Uterus (tissue), 4 donors: ENCODE results near the gene PDE8A. TPM values are rescaled to one million over a fixed set of nuclear protein-coding genes. Genes with fewer than 3 reads are reported as not detected.

Source experiments
- DNase-seq, 2 donors: peaks; one replicate each; pipeline ENCODE4 v3.0.0-alpha.2; 2019 to 2020
- H3K27ac ChIP-seq, 2 donors: fragments of 200-600 bp; sonication (generic); 1 replicate in 1 of 2; 2 replicates in 1 of 2; pipeline ENCODE4 v1.5.1; 2016 to 2018
- H3K27me3 ChIP-seq, 2 donors: fragments of 200-600 bp; sonication (generic); one replicate each; pipeline ENCODE4 v1.5.1; 2018 to 2019; ENCODE audit warnings: control low read depth in 1 of 2
- H3K36me3 ChIP-seq, 2 donors: fragments of 200-600 bp; sonication (generic); one replicate each; pipeline ENCODE4 v1.5.1; 2019; ENCODE audit warnings: control low read depth in 1 of 2
- H3K4me1 ChIP-seq, 2 donors: fragments of 200-600 bp; sonication (generic); one replicate each; pipeline ENCODE4 v1.5.1; 2018 to 2019; ENCODE audit warnings: control low read depth in 1 of 2
- H3K4me3 ChIP-seq, 2 donors: fragments of 200-600 bp; sonication (generic); 1 replicate in 1 of 2; 2 replicates in 1 of 2; pipeline ENCODE4 v1.5.1; 2018 to 2019; ENCODE audit warnings: mild to moderate bottlenecking in 1 of 2
- H3K9me3 ChIP-seq, 2 donors: fragments of 200-600 bp; sonication (generic); one replicate each; pipeline ENCODE4 v1.5.1; 2019; ENCODE audit warnings: control low read depth in 1 of 2
- POLR2A ChIP-seq, 2 donors: fragments of 450-650 bp; IDR thresholded peaks; one replicate each; pipeline ENCODE4 v1.6.1; 2016; ENCODE audit warnings: antibody characterized with exemption in 2 of 2, mild to moderate bottlenecking in 1 of 2, moderate library complexity in 1 of 2
- intact Hi-C: fragments of 100-400 bp; cut with DNase I; formaldehyde crosslinking; loops from one replicate; pipeline ENCODE4 v1.15.1; 2023; ENCODE audit warnings: low total_unique reads
- total RNA-seq, 4 donors: library from RNA; depleted of rRNA in 3 of 4; stranded (reverse); fragments of >200 nt in 3 of 4; gene quantifications; one replicate each; pipeline versions ENCODE4 v1.1.0 to v1.2.4, GENCODE V29; 2014 to 2023
- TF ChIP-seq, protein P1 (sequence below), 4 experiments: fragments of 200-600 bp in 2 of 4; fragments of 450-650 bp in 2 of 4; sonication (generic) in 2 of 4; IDR thresholded peaks; one replicate each; pipeline ENCODE4 v1.5.1; 2016 to 2019; ENCODE audit warnings: antibody characterized with exemption in 4 of 4, mild to moderate bottlenecking in 2 of 4, moderate library complexity in 1 of 4
- donor health status: DM: yes; HTN: yes; CAD: no.

The PDE8A gene
- total RNA-seq, 4 donors from 2014 or later: 25.1 to 67.0 (median 34.0) TPM

DNA sequence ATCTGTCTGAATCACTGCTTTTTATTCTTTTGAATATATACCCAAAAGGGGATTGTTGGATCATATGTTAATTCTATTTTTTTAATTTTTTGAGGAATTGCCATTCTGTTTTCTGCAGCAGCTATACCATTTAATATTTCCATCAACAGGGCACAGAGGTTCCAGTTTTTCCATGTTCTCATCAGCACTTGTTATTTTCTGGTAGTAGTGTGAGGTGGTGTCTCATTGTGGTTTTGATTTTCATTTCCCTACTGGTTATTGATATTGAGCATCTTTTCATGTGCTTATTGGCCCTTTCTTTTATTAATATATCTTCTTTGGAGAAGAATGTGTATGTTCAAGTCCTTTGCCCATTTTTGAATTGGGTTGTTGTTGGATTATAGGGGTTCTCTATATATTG, 68.1 kb downstream of the PDE8A start:
- TF ChIP-seq, protein P1, sequence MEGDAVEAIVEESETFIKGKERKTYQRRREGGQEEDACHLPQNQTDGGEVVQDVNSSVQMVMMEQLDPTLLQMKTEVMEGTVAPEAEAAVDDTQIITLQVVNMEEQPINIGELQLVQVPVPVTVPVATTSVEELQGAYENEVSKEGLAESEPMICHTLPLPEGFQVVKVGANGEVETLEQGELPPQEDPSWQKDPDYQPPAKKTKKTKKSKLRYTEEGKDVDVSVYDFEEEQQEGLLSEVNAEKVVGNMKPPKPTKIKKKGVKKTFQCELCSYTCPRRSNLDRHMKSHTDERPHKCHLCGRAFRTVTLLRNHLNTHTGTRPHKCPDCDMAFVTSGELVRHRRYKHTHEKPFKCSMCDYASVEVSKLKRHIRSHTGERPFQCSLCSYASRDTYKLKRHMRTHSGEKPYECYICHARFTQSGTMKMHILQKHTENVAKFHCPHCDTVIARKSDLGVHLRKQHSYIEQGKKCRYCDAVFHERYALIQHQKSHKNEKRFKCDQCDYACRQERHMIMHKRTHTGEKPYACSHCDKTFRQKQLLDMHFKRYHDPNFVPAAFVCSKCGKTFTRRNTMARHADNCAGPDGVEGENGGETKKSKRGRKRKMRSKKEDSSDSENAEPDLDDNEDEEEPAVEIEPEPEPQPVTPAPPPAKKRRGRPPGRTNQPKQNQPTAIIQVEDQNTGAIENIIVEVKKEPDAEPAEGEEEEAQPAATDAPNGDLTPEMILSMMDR (IDR thresholded peaks at IDR 0.05): no peak
- TF ChIP-seq POLR2A (IDR thresholded peaks at IDR 0.05): no peak
- Histone ChIP-seq H3K4me1 (no peaks in the 10 kb centered on the region), H3K36me3 (no peaks in the 10 kb centered on the region), H3K27me3 (no peaks in the 10 kb centered on the region), H3K27ac (no peak overlapping the region), H3K4me3 (no peak overlapping the region), H3K9me3 (no peaks in the 10 kb centered on the region)
- intact Hi-C loops: loop anchor here (10.0 kb wide), 1 partner anchor 85 kb away; no protein-coding TSS in a partner anchor
- DNase-seq: no peak

DNA sequence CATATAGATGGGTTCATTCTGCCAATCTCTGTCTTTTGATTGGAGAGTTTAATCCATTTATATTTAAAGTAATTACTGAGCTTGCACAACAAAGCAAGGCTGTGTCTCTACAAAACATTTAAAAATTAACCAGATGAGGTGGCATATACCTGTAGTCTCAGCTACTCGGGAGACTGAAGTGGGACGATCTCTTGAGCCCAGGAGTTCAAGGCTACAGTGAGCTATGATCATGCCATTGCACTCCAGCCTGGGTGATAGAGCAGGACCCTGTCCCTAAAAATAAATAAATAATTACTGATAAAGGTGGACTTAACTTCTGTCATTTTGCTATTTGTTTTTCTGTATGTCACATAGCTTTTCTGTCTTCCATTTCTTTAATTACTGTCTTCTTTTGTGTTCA, 78.1 kb downstream of the PDE8A start:
- Histone ChIP-seq H3K27me3 (no peaks in the 10 kb centered on the region), H3K9me3 (peaks cover 0 to 5% of the 10 kb centered on the region in 2 donors), H3K4me3 (no peak overlapping the region), H3K27ac (no peak overlapping the region), H3K4me1 (no peaks in the 10 kb centered on the region), H3K36me3 (no peaks in the 10 kb centered on the region)
- TF ChIP-seq, protein P1 (IDR thresholded peaks at IDR 0.05): no peak
- no peak for TF ChIP-seq POLR2A (IDR thresholded peaks at IDR 0.05)
- no peak for DNase-seq
- intact Hi-C loops: no loop called here

DNA sequence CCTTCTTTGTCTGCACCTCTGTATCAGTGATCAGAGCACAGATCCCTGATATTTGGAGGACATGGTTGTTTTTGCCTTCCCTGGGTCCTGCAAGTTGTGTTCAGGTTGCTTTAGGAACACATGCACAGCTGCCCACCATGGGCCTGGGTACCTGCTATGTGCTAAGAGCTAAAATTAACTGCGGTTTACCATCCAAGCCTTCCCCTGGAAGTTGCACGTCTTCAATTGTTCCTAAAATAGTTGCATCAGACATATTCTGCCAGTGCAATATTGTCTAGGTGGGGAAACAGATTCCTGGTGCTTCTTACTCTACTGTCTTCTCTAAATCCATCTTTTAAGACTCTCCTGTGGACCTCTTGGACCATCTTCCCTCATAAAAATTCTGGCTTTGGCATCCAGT, 80.9 kb downstream of the PDE8A start:
- Histone ChIP-seq H3K36me3 (no peaks in the 10 kb centered on the region), H3K9me3 (peaks cover 0 to 5% of the 10 kb centered on the region in 2 donors), H3K4me1 (no peaks in the 10 kb centered on the region), H3K27ac (no peak overlapping the region), H3K4me3 (no peak overlapping the region), H3K27me3 (no peaks in the 10 kb centered on the region)
- DNase-seq: no peak
- TF ChIP-seq, protein P1 (IDR thresholded peaks at IDR 0.05): no peak
- no peak for TF ChIP-seq POLR2A (IDR thresholded peaks at IDR 0.05)
- intact Hi-C loops: no loop called here

DNA sequence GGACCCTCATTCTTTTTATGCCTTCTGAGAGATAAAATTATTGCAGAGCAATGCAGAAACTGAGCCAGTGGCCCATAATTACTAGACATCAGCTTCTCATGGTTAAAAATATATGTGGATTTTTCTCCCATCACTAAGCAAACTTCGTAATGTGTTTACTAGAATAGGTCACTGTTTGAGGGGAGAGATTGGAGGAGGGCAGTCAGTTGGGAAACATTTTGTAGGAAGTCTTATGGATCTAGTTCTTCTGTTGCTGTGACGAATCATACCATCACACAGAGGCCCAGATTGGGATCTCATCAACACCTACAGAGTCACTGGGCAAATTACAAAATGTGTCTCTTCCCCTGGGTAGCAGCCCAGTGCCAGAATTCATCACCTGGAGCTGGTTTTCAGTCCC, 81.4 kb downstream of the PDE8A start:
- no peak overlapping the region for H3K4me3 ChIP-seq
- no peaks in the 10 kb centered on the region for H3K27me3 ChIP-seq
- H3K4me1 ChIP-seq: no peaks in the 10 kb centered on the region
- no peak overlapping the region for H3K27ac ChIP-seq
- TF ChIP-seq POLR2A (IDR thresholded peaks at IDR 0.05): no peak
- TF ChIP-seq, protein P1 (IDR thresholded peaks at IDR 0.05): no peak
- intact Hi-C loops: no loop called here
- H3K9me3 ChIP-seq: peaks cover 0 to 5% of the 10 kb centered on the region in 2 donors
- H3K36me3 ChIP-seq: no peaks in the 10 kb centered on the region
- DNase-seq: no peak

DNA sequence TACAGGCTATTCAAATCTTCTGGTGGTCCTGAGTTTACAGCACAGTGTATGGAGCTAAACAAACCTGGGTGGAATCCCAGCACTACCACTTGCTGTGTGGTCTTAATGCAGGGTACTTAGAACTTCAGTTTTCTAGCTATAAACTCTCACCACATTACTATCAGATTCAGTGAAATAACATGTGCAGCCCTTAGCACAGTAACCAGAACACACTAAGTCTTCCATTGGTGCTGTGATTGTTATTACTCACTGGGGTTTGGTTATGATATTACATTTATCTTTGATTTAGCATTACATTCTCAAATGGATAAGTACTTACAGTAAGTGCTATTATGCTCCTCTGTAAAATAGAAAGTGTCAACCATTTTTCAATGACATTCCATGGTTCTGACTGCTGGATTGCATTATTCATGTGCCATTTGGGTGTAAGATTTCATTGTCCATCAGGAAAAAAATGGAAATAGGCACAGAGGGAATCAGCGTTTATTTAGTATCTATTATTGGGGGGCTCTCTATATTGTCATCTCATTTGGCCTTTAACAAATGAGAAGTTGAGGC, 81.9 kb downstream of the PDE8A start:
- Histone ChIP-seq H3K9me3 (peaks cover 0 to 5% of the 10 kb centered on the region in 2 donors), H3K27me3 (no peaks in the 10 kb centered on the region), H3K27ac (no peak overlapping the region), H3K36me3 (no peaks in the 10 kb centered on the region), H3K4me3 (no peak overlapping the region), H3K4me1 (no peaks in the 10 kb centered on the region)
- intact Hi-C loops: no loop called here
- TF ChIP-seq POLR2A (IDR thresholded peaks at IDR 0.05): no peak
- TF ChIP-seq, protein P1 (IDR thresholded peaks at IDR 0.05): no peak
- DNase-seq: no peak
